NCI-H2171 (cell line): ENCODE data around the gene ASIC2.

Source experiments
- DNase-seq: peaks from one replicate; lab custom pipeline; 2025; lab: John Stamatoyannopoulos, UW

Gene ASIC2

DNA sequence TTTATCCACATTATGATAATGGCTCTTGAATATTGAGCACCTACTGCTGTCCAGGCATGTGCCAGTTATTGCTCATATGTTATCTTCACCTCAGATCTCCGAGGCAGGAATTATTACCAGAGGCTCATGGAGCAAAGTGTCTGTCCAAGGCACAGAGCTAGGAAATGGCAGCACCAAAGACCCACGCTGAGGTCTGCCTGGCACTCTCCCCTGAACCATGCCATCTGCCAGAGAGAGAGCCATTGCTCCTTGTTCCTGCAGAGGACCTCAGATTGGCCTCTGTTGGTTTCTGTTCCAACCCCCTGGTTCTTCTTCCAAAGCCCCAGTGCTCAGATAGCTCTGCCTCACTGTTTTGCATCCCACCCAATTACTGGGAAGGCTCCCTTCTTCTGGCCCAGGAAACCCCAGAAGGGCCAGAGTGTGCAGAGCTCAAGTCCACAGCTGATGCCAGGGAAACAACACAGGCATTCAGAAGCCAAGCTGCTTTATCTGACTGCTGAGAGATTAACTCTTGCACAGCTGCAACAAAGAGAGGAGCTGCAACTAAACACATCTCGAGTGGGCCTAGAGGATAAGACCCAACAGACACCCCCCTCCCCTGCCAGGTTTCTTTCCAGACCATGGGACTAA lies 5.9 kb downstream of the ASIC2 start:
- DNase-seq, result no peak

DNA sequence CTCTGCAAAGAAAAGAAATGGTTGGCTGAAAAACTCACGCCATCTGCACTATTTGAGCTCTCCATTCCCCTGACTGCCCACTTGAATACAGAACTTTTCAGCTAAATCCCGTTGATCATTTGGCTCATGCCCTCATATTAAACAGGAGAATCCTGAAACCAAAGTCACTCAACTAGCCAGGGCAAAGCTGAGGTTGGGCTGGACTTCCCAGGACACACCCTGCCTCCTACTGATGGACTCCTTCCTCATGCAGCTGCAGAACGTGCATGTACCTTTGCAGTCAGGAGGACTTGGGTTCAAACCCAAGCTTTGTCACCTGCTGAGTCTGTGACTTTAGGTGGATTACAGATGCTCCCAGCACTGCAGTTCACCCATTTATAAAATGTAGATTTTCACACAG lies 7.7 kb downstream of the ASIC2 start:
- no peak for DNase-seq

DNA sequence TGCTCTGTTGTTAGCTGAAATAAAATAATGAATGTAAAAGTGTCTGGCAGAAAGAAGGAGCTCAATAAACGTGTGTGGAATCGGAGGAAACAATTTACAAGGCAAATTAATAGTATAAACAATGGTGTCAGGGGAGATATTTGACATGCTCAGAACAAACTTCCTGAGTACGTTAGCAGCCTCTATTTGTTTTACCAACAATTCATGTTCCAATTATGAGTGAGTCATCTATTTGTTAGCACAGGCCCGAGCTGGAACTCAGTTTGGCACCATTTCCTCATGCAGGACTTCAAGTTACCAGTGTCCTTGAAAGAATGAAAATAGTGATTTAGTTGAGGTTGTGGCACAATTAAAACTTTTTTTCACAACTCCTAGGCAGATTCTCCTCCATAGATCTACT lies 9.1 kb downstream of the ASIC2 start:
- DNase-seq, result no peak

DNA sequence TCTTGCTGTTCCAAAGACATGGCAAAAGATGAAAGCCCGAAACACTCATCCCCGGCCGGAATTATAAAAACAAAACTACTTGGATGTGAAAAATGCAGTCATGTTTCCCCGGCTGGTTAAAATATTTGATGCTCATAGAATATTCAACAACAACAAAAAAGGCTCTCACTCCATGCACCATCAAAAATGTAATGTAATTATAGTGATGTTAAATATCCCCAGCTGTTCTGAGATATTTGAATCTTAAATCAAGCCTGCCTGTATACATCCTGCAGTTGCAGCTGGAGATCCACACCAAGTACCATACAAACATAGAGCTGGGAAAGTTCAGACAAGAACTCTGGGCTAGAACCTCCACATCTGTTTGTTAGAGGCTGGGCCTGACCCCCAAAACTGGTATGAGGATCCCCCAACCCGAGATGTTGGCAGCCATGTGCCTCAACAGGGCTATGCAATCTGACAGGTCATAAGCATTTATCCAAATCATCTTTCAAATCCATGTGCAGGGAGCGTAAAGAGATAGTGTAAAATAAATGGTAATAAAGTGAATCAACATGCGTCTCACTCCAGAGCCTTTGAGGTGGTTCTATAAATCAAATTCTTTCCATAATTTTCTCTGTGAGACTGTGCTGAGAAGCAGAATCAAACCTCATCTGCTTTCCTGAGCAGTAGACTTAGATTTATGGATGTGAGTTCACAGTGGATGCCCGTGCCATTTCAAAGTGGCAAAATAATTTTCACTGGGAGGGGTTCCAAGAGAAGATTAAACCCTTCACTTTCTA lies 12.7 kb downstream of the ASIC2 start:
- DNase-seq, result no peak

DNA sequence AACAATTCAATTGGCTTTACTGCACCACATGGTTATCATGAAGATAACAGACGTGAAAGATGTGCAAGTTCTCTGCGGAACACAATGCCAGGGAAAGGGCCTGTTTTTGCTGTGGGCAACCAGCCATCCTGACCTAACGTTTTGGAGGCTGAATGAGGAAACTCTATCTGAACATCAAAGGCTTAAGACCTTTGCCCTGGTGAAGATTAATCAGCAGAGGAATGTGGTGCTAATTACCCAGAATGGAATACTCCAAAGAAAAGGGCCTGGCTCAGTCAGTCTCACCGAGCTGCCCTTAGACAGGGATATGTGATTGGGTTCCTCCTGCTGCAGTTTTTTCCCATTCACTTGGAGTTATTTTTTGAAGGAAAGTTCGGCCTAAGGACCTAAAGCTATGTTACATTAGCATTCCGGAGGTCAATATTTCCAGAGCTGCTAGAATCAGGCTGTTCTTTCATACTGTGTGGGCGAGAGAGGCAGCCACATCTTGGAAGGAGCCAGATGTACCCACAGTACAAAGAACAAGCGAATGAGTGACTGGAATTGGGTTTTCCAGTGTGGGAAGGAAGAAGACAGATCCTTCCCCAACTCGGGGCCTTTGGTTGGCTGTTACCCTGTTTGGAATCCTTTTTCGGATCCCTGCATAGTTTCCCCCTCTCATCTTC lies 15.5 kb downstream of the ASIC2 start:
- no peak for DNase-seq

DNA sequence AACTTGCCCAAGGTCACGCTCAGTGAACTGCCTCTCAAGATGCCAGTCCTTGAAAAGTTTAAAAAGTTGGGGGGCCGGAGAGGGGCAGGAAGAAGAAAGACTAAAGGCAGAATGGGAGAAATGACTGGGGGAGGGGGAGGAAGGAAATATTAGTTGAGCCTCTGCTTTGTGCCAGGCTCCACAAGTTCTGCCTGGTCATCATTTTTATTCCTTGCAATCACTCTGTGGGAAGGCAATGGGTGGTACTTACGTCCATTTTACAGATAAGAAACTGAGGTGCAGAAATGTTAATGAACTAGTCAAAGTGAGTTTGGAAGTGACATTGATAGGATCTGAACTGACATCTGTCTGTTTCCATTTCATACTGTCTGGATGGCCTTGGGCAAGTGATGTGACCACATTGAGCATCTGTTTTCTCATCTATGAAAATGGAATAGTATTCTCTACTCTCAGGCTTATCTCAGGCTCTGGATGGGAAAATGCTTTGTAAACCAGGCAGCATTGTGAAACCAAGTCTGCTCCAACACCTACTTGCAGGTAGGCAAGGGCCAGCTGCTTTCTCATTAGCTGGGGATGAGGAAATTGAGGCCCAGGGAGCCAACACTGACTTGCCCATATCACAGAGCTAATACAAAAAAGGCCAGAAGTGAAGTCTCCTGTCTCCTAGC lies 19.2 kb downstream of the ASIC2 start:
- no peak for DNase-seq

DNA sequence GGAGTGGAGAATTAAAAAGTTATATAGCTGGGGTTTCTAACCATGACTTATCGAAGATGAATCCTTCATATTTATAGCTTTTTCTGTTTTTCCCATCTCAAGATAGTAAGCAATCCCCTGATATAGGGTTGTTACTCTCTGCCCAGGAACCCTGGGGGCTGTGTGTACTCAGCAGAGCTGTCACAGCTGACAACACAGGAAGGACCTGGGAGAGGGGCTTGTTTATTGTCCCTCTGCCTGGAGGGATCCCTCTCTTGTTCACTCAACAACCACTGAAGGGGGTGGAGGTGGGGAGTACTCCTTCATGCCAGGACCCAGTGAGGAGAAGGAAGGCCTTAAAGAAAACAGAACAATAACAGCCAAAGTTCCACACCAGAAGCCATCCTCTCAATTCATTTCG lies 19.8 kb downstream of the ASIC2 start:
- DNase-seq, result no peak

DNA sequence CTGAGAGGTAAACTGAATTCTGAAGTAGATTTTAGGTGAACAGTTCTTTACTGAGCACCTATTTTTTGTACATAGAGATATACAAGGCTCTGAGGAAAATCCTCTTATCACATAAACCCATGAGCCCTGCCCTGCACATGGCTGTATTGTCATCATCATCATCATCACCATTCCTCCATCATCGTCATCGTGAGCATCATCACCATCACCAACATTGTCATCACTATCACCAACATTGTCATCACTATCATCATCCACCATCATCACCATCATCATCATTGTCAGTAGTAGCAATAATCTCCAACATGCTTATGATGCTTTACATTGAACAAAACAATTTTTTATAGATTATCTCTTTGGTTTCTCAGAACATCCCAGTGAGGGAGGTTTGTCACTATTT lies 20.7 kb downstream of the ASIC2 start:
- DNase-seq, result no peak

DNA sequence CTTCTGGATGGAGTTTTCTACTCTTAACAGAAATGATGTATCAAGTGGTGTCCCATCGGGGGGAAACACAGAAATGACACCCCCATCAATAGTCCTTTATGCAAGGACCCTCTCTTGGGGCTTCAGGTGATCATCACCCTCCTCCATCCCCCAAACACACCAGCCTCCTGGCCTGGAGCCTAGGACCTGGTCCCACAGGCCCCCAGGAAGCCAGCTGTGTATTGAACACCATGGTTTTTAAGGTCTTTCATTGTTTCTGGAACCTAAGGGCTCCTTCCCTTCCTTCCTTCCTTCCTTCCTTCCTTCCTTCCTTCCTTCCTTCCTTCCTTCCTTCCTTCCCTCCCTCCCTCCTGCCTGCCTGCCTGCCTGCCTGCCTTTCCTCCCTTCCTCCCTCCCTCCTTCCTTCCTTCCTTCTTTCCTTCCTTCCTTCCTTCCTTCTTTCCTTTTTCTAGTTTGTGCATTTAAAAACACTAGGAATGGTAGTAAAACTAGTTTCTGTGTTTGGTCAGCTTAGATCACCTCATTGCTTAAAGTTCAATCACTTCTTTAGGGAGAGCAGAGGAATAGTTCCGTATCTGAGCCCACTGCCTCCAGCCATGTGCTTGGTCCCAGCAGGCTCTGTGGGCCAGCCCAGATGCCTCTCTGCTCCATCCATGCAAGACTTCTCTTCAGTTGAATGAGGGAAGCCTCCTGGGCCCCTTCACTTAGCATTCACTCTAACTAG lies 23.6 kb downstream of the ASIC2 start:
- no peak for DNase-seq

DNA sequence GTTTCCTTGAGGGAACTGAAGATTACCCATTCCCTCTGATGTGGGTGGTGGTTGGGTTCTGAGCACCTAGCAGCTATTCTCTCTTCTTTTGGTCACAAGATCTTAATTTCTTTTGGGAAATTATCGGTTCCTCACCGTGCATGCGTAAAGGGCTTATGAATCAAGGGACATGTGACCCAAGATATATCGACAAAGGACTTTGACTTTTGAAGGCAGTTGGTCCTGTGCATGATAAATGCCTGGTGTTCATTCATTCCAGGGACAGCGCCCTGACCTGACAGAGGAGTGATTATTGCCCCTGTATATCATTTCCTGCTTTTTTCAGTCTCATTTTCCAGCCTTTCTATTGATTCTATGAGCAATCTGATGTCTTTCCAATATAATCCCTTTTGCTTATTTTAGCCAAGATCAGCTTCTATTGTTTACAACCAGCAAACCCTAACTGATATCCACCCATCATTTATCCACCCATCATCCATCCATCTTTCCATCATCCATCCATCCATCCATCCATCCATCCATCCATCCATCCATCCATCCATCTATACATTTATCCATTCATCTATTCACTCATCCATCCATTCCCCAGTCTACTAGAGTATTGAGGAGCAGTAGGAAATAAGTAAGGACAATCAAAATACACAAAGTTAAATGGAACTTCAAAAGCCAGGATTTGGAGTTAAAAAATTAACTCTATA lies 25.1 kb downstream of the ASIC2 start:
- DNase-seq, result no peak

DNA sequence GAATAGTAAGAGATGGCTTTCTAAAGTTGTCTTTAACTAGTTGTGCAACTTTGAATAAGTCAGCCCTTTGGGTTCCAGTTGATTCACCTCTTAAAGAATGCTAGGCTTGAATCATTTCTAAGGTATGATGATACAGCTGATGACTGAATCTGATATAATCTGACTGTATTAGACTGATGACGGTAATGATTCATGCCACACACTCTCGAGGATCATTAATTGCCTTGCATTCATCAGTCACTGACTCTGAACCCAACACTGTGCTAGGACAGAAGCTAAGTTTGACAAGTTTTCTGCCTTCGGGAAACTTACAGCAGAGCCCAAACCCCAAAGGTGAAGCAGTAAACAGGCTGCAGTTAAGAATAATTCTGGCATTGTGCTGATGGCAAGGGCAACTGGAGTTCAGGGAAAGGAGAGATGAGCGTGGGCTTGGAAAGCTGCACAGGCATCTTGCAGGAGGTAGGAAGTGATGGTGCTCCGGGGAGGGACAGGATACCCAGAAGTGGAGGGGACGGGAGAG lies 25.8 kb downstream of the ASIC2 start:
- DNase-seq, result no peak

DNA sequence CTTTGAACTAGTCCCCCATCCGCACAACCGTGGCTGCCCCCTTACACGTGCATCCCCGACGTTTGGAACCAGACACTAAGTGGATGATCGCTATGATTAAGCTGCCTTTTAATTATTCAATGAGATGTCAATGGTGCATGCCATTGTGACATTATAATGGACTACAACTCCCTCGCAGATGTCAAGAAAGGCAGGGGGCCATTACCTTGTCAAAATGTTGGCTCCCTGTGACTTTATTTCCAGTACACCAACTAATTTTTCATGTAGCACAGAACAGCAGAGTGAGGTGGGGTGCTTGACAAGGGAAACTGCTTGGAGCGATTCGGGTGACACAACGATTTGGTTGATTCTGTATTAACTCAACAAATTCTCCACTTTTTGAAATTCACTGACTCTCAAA lies 26.5 kb downstream of the ASIC2 start:
- DNase-seq, result no peak

DNA sequence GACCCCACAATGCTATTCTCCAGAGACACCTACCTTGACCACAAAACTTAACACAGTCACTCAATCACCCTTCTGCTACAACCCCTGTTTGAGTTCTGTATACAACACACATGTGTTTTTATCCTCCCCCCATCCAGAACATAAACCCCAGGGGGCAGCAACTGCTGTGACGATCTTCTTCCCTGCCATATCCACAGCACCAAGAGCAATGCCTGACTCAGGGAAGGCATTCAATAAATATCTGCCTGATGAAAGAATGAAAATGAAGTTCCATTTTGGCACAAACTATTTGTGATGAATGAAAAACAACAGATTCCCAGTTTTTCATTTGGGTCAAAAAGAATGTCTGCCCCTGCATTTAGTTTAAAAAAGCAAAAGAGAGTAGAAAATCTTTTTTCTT lies 27.0 kb downstream of the ASIC2 start:
- no peak for DNase-seq

DNA sequence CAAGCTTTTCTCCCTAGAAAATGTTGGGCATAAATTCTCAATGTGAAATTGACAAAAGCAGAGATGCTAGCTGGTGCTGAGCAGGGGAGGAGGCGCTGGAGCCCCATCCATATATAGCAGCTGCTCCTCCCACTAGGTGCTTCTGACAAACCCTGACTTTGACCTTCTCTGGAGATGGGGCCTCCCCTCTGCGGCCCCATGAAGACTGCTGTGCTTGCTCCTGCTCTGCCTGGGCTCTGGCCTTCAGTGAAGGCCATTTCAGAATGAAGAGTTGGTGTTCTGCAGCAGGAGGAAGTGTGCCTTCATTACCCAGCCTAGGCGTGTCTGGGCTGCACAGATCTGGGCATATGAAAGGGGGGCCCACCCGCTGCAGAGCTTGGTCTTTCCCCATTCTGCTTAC lies 29.7 kb downstream of the ASIC2 start:
- DNase-seq, result no peak

DNA sequence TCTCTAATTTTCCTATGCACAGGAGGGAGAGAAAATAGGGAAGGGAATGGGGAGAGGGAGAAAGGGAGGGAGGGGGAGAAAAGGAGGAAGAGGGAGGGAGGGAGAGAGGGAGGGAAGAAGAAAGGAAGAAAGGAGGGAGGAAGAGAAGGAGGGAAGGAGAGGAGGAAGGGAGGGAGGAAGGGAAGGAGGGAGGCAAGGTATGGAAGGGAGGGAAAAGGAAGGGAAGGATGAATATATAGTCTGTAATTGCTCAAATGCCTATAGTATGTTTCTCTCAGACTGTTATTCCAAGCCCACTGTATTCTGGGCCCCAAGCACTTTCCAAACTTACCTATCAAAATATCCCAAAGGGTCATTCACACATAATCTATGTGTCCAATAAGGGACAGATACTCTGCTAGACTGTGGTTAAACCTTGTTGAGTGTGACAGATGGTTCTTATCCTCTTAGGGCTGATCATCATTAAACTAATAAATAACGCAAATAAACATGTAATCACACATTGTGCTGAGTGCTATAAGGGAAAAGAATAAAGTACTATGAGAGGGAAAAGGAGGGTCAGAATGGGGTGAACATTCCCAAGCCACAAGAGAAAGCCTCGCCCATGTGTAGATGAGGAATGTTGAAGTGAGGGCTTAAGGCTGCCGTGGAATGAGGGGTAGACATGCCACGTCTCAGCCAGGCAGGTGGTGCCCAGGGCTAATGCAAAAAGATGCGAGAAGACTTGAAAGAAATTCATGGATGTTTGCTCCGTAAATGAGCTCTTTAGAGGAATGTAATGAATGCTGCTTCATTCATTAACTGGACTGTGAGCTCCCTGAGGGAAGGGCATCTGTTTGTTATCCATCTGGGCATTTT lies 30.6 kb downstream of the ASIC2 start:
- no peak for DNase-seq

DNA sequence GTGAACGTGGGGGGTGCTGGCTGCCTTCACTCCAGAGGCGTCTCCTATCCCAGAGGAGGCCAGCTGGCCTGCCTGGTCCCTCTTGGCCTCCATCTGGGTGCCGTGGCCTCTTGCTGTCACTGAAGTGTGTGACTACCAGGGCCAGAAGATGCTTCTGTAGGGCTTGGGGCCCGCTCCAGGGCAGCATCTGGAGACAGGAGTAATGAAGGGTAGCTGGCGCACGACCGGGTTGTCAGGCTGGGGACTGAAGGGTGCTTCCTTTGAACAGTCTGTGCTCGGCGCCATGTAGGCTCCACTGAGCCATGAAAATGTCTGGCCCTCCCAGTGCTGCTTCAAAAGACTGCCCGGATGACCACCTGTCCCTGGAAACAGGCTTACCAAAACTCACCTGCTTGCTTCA lies 31.3 kb downstream of the ASIC2 start:
- no peak for DNase-seq

DNA sequence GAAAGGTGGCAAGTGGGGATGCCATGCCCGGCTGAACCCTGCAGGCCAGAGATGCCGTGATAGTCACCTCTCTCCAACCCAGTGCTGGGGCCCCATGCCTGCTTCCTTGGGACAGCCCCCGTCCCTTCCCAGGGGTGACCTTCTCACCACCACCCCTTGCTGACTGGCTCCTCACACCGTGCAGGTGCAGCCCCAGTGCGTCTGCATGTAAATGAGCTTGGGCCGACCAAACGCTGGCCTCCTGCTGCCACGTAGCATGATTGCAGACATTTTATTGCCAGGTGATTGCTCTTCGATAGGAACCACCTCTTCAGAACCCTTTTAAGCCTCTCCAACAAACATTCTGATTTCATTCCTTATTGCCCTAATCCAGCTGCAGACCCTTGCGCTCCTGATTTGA lies 32.5 kb downstream of the ASIC2 start:
- no peak for DNase-seq

DNA sequence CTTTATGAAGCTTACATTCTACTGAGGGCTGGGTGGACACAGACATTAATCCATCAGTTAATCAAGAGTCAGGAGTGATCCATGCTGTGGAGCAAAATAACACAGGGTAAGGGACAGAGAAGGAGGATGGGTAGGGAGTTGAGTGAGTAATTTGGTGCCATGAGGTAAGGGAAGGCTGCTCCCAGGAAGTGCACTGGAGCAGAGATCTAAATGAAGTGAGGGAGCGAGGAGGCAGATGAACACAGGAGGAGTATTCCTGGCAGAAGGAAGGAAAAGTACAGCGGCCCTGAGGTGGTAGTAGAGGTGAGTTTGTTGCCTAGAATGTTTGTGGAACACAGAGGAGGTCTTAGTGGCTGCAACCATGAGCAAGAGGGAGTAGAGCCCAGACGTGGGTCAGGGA lies 34.8 kb downstream of the ASIC2 start:
- DNase-seq, result no peak

DNA sequence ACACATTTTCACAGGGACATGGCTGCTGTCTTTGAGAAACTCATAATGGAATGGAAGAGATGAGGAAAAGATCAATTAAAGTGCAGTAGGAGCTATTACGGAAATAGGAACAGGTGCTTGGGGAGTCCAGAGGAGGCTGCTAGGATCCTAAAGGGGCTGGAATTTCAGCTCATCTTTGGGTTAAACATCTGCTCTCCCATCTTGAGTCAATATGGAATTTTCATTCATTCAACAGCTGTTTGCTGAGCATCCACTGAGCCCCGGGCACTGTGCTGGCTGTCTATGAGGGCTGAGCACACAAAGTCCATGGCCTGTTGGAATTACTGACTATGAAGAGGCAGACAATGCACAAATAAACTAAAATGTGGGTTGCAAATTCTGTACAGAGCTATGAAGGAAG lies 47.9 kb downstream of the ASIC2 start:
- DNase-seq, result no peak

DNA sequence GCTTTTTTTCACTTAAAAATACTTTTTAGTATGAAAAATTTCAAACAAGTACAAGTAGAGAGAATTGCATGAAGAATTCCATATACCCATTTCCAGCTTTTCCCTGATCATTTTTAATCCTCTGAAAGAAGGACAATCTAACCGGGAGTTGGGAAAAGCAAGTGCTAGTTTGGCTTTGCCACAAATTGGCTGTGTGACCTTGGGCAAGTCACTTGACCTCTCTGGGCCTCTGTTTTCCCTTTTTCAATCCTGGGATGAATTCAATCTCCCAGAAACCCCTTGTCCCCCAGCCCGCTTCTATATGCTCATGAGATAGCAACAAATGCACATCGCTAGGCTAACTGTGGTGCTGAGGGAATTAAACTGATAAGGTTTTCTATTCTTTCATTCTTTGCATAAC lies 49.4 kb downstream of the ASIC2 start:
- no peak for DNase-seq
